ENCODE results near the gene C6orf132. TPM values are rescaled to one million over a fixed set of nuclear protein-coding genes. Genes with fewer than 3 reads are reported as not detected.

The C6orf132 gene
- total RNA-seq, 1 experiment from 2014 or later, result 48.4 TPM

DNA sequence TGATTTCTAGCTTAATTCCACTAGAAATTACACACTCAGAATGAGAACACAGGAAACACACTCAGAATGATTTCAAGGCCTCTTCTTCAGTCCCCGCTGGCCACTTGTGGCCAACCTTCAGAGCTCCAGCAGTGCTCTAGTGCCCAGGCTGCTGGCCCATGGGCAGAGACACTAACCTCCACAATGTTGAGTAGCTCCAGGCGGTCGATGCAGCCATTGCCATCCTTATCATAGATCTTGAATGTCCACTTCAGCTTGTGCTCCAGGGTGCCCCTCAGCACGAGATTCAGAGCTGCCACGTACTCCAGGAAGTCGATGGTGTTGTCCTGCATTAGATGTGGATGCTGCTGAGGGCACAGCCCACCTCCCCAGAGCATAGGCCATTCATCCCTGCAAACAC, 46.0 kb upstream of the C6orf132 start:
- H3K18ac ChIP-seq (ENCODE audit: insufficient read length, low read depth, low read length), result no peak overlapping the region
- H3K14ac ChIP-seq (ENCODE audit: insufficient read depth, low read length), result no peak overlapping the region
- peaks cover 8% of the 10 kb centered on the region; the same call in 1 of the 2 replicates for H3K4me1 ChIP-seq (ENCODE audit: insufficient read depth, low read length)
- no peaks in the 10 kb centered on the region for H4K20me1 ChIP-seq (ENCODE audit: control insufficient read depth, insufficient read depth, insufficient read length)
- WGBS (ENCODE audit: extremely low coverage, insufficient read length, low lambda C conversion rate), result no CpG with 5 or more reads among the region's 6 CpGs
- H3K27me3 Mint-ChIP-seq (ENCODE audit: low read depth), result peaks cover 2% of the 10 kb centered on the region; the same call in 1 of the 2 replicates
- H3K4me1 Mint-ChIP-seq, result peaks cover 29 to 45% of the 10 kb centered on the region in 2 experiments
- no peak overlapping the region for H2BK120ac ChIP-seq (ENCODE audit: low read depth, low read length, poor library complexity, severe bottlenecking)
- H4K91ac ChIP-seq (ENCODE audit: insufficient read length, low read depth, low read length), result no peak overlapping the region
- H3K56ac ChIP-seq (ENCODE audit: insufficient read length, low read depth, low read length), result no peak overlapping the region
- no peaks in the 10 kb centered on the region for H3K9me3 ChIP-seq (ENCODE audit: control insufficient read depth, low read depth, low read length)
- H2BK12ac ChIP-seq (ENCODE audit: insufficient read length, low read depth, low read length), result no peak overlapping the region
- H2BK15ac ChIP-seq (ENCODE audit: low read depth, low read length), result no peak overlapping the region
- no peak overlapping the region for H3K9ac ChIP-seq (ENCODE audit: extremely low read depth, insufficient read length, low read length)
- no peak overlapping the region for H4K5ac ChIP-seq (ENCODE audit: insufficient read length, low read depth, low read length)
- H3K23me2 ChIP-seq (ENCODE audit: insufficient read length, low read depth, low read length, poor library complexity, severe bottlenecking), result no peaks in the 10 kb centered on the region
- no peak for DNase-seq
- no peak overlapping the region for H2BK5ac ChIP-seq (ENCODE audit: insufficient read length, low read length)
- no peak overlapping the region for H2AFZ ChIP-seq (ENCODE audit: low read length)
- H3K27ac ChIP-seq (ENCODE audit: insufficient read length, low read depth, low read length), result no peak overlapping the region
- no peak overlapping the region for H4K8ac ChIP-seq (replicated peaks; ENCODE audit: insufficient read length, low read depth, low read length)
- H3K27ac Mint-ChIP-seq, result peak overlapping the region in 1 of 3 experiments; percentile 49; a peak in 1 of 7 replicates
- H3K4me2 ChIP-seq (ENCODE audit: insufficient read depth, insufficient read length, low read length), result no peak overlapping the region
- H3K4me3 Mint-ChIP-seq, result no peak overlapping the region
- TF ChIP-seq, protein P1, sequence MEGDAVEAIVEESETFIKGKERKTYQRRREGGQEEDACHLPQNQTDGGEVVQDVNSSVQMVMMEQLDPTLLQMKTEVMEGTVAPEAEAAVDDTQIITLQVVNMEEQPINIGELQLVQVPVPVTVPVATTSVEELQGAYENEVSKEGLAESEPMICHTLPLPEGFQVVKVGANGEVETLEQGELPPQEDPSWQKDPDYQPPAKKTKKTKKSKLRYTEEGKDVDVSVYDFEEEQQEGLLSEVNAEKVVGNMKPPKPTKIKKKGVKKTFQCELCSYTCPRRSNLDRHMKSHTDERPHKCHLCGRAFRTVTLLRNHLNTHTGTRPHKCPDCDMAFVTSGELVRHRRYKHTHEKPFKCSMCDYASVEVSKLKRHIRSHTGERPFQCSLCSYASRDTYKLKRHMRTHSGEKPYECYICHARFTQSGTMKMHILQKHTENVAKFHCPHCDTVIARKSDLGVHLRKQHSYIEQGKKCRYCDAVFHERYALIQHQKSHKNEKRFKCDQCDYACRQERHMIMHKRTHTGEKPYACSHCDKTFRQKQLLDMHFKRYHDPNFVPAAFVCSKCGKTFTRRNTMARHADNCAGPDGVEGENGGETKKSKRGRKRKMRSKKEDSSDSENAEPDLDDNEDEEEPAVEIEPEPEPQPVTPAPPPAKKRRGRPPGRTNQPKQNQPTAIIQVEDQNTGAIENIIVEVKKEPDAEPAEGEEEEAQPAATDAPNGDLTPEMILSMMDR (conservative IDR thresholded peaks at IDR 0.05), result no peak
- no peak overlapping the region for H3K23ac ChIP-seq (ENCODE audit: insufficient read length, low read depth, low read length)
- H3K79me2 ChIP-seq (ENCODE audit: insufficient read depth, low read length), result no peaks in the 10 kb centered on the region
- H3K27me3 ChIP-seq (ENCODE audit: insufficient read depth, low read length), result no peaks in the 10 kb centered on the region
- no peaks in the 10 kb centered on the region for H3K79me1 ChIP-seq (ENCODE audit: insufficient read depth, low read depth, low read length, poor library complexity, severe bottlenecking)
- no peak overlapping the region for H2AK5ac ChIP-seq (ENCODE audit: insufficient read length, low read length)
- no peaks in the 10 kb centered on the region for H3K9me3 Mint-ChIP-seq
- H3K36me3 Mint-ChIP-seq (ENCODE audit: insufficient read depth in 1 of 3, low read depth in 3 of 3), result no peaks in the 10 kb centered on the region
- H3K4ac ChIP-seq (ENCODE audit: low read depth, low read length), result no peak overlapping the region
- H3T11ph ChIP-seq (ENCODE audit: low read length), result no peak overlapping the region
- no peak overlapping the region for H2BK20ac ChIP-seq (ENCODE audit: low read depth, low read length, poor library complexity, severe bottlenecking)
